ENCODE data around the gene FCGBP. TPM values are rescaled to one million over a fixed set of nuclear protein-coding genes. Genes with fewer than 3 reads are reported as not detected.

The FCGBP gene
- total RNA-seq, 1 donor from 2014 or later, result 25.7 TPM

DNA sequence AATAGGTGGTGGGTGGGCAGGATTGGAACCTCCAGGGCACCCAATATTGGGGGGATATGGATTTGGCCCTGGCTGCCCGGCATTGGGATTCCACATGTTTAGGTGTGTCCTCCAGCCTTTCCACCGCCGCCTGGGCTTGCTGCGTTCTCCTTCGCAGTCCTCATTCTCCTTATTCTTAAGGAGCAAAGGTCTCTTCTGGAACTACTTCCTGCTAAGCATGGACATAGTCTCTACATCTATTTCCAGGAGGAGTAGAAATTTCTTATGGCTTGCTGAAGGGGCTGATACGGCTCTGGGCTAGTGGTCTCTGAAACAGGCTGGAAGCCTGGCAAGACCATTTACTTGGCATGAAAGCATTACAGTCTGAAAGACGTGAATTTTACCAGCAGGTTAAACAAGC, 9.2 kb upstream of the FCGBP start:
- ATAC-seq, result no peak

DNA sequence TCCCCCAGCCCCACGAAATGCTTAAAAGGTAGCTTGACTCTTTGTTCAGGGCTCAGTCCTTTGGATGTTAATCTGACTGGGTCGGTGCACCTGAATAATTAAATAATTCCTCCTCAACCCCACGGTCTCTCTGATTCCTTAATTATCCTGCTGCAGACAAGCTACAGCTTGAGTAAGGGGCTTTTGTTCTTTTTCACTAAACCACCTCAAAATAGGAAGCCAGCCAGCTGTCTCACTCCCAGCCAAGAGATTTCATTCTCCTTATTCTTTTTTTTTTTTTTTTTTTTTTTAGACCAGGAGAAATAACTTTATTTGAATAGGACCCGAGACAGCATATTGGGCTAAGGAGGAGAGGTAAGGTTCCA, 7.9 kb upstream of the FCGBP start:
- no peak for ATAC-seq

DNA sequence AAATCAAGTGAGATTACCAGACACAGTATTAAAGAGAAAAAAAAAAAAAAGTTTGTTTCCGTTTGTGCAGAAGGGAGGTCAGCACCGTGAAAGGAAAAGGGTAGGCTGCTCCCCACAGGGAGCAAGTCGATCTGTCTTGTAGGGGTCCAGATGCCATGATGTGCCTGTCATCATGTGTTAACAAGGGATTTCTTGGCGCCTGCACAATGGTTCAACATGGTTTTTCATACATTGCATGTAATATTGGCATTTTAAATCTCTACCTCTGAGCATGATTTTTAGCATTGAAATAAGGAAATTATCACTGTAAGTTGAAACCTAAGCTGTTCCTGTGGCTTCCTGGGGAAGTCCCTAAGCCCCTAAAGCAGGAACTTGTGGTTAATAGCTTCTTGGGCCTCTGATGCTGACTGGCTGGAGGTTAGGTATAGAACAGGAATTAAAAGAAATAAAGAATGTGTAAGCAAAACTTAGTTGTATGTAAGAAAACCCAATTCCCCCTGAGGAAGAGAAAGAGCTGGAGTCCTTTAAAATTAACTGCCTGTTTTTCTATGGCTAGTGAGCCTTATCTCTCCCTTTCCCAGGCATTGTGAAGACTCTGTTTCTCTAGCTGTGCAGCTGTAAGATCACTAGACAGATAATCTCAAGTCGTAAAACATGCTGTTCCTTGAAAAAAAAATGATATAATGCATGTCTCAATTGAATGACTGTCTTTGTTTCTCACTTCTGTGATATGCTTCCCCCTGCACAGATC, 7.4 kb upstream of the FCGBP start:
- ATAC-seq, result peak; percentile 49

GRCh38 chr19:39941151-39941550, 6.7 kb upstream of the FCGBP start:
- no peak for ATAC-seq

DNA sequence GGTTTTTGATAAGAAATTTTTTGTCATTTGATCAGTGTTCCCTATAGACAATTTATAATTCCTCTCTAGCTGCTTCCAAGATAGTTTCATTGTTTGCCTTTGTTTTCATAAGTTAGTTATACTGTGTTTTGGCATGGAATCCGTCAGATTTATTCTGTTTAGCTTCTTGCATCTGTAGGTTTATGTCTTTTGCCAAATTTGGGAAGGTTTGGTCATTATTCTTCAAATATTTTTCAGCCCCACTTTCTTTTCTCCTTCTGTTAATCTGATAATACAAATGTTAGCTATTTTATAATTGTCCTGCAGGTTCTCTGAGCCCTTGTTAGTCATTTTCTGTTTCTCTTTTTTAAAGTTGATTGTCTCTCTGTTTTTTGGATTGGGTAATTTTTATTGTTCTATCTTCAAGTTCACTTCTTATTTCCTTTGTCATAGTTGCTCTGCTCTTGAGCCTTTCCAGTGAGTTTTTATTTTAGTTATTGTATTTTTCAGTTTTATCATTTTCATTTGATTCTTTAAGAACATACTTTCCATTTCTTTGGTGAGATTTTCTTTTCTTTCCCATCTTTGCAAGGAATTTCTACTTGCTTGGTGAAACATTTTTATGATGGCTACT, 5.9 kb upstream of the FCGBP start:
- ATAC-seq, result no peak

- ATAC-seq, result no peak
These were observed 5.1 kb upstream of the FCGBP start for GRCh38 chr19:39939556-39939955.

DNA sequence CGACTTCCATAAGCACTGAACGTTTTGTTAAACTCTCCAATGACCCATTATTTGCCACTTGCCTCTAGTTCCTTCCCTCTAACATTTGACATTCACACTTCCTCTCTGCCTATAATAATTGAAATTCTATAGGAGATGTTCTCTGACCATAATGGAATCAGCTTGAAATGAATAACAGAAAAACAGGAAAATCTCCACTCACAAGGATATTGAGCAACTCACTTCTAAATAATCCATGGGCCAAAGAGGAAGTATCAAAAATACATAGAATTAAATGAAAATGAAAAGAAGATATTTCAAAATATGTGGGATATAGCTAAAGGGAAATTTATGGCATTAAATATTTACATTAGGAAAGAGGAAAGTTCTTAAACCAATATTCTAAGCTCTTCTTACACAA, 3.4 kb upstream of the FCGBP start:
- no peak for ATAC-seq

GRCh38 chr19:39937094-39937720, 2.8 kb upstream of the FCGBP start:
- no peak for ATAC-seq

DNA sequence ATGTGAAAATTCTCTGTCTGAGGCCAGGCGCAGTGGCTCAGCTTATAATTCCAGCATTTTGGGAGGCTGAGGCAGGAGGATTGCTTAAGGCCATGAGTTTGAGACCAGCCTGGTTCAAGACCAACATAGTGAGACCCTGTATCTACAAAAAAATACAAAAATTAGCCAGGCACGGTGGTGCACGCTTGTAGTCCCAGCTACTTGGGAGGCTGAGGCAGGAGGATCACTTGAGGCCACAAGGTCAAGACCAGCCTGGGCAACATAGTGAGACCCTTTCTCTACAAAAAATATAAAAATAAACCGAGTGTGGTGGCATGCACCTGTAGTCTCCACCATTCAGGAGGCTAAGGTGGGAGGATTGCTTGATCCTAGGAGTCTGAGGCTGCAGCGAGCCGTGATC, 2.2 kb upstream of the FCGBP start:
- ATAC-seq, result no peak

DNA sequence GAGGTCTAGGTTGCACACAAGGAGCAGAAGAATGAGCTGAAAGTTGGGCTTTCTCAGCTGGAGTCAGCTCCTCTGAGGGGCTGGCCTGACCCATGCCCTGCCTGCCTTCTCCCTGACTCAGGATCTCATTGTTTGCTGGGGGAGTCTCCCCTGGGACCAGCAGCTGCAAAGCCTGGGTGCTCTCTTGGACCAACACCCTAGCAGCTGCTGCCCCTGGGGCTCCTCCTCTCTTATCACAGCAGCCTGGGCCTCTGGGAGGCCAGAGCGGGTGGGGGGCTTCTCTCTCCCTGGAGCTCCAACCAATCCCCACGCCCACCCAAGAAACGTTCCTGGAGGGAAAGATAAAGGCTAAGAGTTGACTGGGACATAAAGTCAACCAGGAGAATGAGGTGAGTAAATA, 1.6 kb upstream of the FCGBP start:
- ATAC-seq, result no peak

- ATAC-seq, result no peak
These were observed 879 bp upstream of the FCGBP start for GRCh38 chr19:39935364-39935661.

DNA sequence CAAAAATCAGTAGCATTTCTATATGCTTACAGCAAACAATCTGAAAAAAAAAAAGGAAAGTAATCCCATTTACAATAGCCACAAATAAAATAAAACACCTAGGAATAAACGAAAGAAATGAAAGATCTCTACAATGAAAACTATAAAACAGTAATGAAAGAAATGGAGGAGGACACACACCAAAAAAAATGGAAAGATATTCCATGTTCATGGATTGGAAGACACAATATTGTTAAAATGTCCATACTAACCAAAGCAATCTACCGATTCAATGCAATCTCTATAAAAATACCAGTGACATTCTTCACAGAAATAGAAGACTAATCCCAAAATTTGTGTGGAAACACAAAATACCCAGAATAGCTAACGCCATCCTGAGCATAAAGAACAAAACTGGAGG, 4.7 kb downstream of the FCGBP start:
- no peak for ATAC-seq

- no peak for ATAC-seq
These were observed 6.1 kb downstream of the FCGBP start for GRCh38 chr19:39928357-39928725.

DNA sequence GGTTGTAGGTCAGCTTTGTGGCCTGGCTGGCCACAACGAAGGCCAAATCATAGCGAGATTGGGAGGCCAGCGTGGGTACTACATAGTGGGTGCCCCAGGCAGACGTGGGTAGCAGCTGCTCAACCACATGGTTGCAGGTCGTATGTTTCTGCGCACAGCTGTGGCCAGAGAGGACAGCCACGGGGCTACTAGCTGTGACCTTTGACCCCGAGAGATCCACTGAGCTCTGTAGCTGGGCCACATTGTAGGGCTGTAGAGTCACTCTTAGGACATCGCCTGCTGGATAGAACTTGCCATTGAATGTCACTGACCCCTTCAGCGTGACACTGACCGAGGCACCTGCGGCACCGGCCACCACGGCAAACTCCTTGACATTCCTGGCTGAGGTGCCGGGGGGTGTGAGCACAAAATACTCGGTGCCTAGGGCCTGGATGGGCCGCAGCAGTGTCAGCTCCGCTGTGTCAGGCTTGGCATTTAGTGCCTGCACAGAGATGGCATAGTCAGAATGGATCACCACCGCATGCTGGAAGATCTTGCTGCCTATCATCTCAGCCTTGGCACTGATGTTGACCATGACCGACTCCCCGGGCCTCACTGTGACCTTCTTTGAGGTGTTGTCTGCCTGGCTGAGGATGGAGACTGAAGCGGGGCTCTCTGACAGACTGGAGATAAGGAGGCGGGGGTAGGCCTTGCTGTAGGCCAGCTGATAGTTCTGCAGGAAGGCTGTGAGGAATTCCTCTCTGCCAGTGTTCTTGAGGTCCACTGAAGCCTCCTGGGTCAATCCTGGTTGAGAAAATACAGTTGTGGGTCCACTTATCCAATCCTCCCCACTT, 6.7 kb downstream of the FCGBP start:
- no peak for ATAC-seq

- ATAC-seq, result peak; percentile 10
These were observed 7.4 kb downstream of the FCGBP start for GRCh38 chr19:39927076-39927475.

- ATAC-seq, result no peak
These were observed 8.2 kb downstream of the FCGBP start for GRCh38 chr19:39926170-39926760.

DNA sequence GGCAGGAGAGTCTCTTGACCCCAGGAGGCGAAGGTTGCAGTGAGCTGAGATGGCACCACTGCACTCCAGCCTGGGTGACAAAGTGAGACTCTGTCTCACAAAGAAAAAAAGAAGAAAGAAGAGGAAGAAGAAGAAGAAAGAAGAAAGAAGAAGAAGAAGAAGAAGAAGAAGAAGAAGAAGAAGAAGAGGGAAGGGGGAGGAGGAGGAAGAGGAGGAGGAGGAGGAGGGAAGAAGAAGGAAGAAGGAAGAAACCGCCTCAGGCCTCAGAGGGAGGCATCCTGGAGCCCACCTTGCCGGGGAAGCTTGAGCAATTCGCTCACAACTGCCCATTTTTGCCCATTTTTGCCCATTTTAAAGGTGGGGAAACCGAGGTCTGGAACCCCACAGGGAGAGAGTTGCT, 9.5 kb downstream of the FCGBP start:
- ATAC-seq, result no peak

DNA sequence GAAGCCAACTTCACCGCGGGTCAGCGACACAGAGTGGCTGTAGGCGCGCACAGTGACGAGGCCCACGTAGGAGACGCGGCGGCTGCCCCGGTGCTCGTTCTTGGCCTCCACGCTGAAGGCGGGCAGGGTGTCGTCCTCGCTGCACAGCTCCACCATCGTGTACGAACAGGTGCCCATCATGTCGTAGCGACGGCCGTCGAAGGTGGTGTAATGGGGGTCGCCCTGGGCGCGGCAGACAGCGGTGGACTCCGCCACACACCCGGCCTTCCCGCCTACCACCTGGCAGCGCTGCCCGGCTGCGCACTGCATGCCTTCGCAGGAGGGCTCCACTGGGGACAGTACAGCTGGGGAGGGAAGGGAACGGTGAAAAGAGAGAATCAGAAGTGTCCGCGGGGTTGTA, 10.0 kb downstream of the FCGBP start:
- no peak for ATAC-seq

GRCh38 chr19:39923862-39924261, 10.6 kb downstream of the FCGBP start:
- ATAC-seq, result no peak

DNA sequence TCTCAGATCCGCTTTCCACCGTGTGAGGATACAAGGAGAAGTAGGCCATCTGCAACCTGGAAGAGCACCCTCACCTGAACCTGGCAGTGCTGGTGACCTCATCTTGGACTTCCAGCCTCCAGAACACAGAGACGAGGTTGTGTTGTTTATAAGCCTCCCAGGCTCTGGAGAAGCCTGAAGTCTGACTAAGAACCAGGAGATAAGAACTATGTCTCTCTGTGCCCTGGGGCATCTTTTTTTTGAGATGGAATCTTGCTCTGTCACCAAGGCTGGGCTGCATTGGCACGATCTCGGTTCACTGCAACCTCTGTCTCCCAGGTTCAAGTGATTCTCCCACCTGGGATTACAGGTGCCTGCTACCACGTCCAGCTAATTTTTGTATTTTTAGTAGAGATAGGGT, 14.5 kb downstream of the FCGBP start:
- no peak for ATAC-seq

- no peak for ATAC-seq
These were observed 16.2 kb downstream of the FCGBP start for GRCh38 chr19:39918183-39918651.

- ATAC-seq, result peak; percentile 31
These were observed 16.8 kb downstream of the FCGBP start for GRCh38 chr19:39917561-39918182.

Measured in esophagus mucosa (tissue), 1 donor.